ENCODE measurements around the gene MMP25.

- TF ChIP-seq POLR2AphosphoS5 (IDR thresholded peaks at IDR 0.05; ENCODE audit: low read depth, low read length) = no peak
- no peak for TF ChIP-seq REST (IDR thresholded peaks at IDR 0.05; ENCODE audit: insufficient read depth in 1 of 2, low read depth in 2 of 2, low read length in 2 of 2)
- TF ChIP-seq SIN3A (IDR thresholded peaks at IDR 0.05; ENCODE audit: borderline replicate concordance, insufficient read depth, low read length) = no peak
- no peak for TF ChIP-seq TAF1 (IDR thresholded peaks at IDR 0.05; ENCODE audit: borderline replicate concordance, insufficient read depth, low read length)
Measured at GRCh38 chr16:3017794-3018506, 28.4 kb upstream of the MMP25 start, which contains the start of gene CLDN6.
